Esophagus muscularis mucosa (tissue), 4 donors: ENCODE data around the gene CRABP2. TPM values are rescaled to one million over a fixed set of nuclear protein-coding genes. Genes with fewer than 3 reads are reported as not detected.

Source experiments
- DNase-seq: peaks from one replicate; pipeline ENCODE4 v3.0.0-alpha.2; 2017; ENCODE audit errors: extremely low spot score
- H3K27ac ChIP-seq, 4 donors: fragments of 200-600 bp; sonication (generic); replicated peaks in 1 of 4; 1 replicate in 3 of 4; 2 replicates in 1 of 4; pipeline ENCODE4 v1.5.1; 2016 to 2019; ENCODE audit warnings: mild to moderate bottlenecking in 1 of 4
- H3K27me3 ChIP-seq, 4 donors: fragments of 200-600 bp; sonication (generic); one replicate each; pipeline versions ENCODE4 v1.5.1 to v1.6.0; 2016 to 2019
- H3K36me3 ChIP-seq, 4 donors: fragments of 200-600 bp; sonication (generic); one replicate each; pipeline ENCODE4 v1.5.1; 2016 to 2019
- H3K4me1 ChIP-seq, 4 donors: fragments of 200-600 bp; sonication (generic); one replicate each; pipeline ENCODE4 v1.5.1; 2016 to 2019
- H3K4me3 ChIP-seq, 4 donors: fragments of 200-600 bp; sonication (generic); 1 replicate in 2 of 4; 2 replicates in 2 of 4; pipeline ENCODE4 v1.5.1; 2016 to 2019; ENCODE audit warnings: mild to moderate bottlenecking in 4 of 4, moderate library complexity in 1 of 4
- H3K9me3 ChIP-seq, 4 donors: fragments of 200-600 bp; sonication (generic); 1 replicate in 3 of 4; 2 replicates in 1 of 4; pipeline ENCODE4 v1.5.1; 2016 to 2019
- EP300 ChIP-seq: sonication (generic); formaldehyde crosslinking; IDR thresholded peaks from one replicate; pipeline ENCODE4 v1.6.1; 2017; ENCODE audit warnings: antibody characterized with exemption
- POLR2A ChIP-seq: fragments of 450-650 bp; IDR thresholded peaks from one replicate; pipeline ENCODE4 v1.6.1; 2017; ENCODE audit warnings: antibody characterized with exemption, moderate library complexity, mild to moderate bottlenecking, low read depth
- POLR2AphosphoS5 ChIP-seq, 2 donors: sonication (generic); formaldehyde crosslinking; IDR thresholded peaks; one replicate each; pipeline ENCODE4 v1.6.1; 2017; ENCODE audit warnings: antibody characterized with exemption in 2 of 2
- WGBS: methylation state at CpG from one replicate; pipeline ENCODE4 v1.1.5; 2018; 5-methylcytosine and 5-hydroxymethylcytosine counted together
- intact Hi-C: fragments of 100-400 bp; cut with DNase I; formaldehyde crosslinking; loops from one replicate; pipeline ENCODE4 v1.15.1; 2023
- total RNA-seq, 4 donors: library from RNA; depleted of rRNA; stranded (reverse); fragments of >200 nt; gene quantifications; one replicate each; pipeline versions ENCODE4 v1.1.0 to v1.2.1, GENCODE V29; 2016
- TF ChIP-seq, protein P1 (sequence below), 3 experiments: fragments of 200-600 bp in 2 of 3; fragments of 450-650 bp in 1 of 3; sonication (generic) in 2 of 3; IDR thresholded peaks; one replicate each; pipeline ENCODE4 v1.5.1; 2017 to 2019; ENCODE audit warnings: antibody characterized with exemption in 3 of 3, mild to moderate bottlenecking in 2 of 3, moderate library complexity in 1 of 3

CRABP2 gene
- total RNA-seq, 4 donors from 2014 or later = 1.2 to 6.4 (median 2.7) TPM

DNA sequence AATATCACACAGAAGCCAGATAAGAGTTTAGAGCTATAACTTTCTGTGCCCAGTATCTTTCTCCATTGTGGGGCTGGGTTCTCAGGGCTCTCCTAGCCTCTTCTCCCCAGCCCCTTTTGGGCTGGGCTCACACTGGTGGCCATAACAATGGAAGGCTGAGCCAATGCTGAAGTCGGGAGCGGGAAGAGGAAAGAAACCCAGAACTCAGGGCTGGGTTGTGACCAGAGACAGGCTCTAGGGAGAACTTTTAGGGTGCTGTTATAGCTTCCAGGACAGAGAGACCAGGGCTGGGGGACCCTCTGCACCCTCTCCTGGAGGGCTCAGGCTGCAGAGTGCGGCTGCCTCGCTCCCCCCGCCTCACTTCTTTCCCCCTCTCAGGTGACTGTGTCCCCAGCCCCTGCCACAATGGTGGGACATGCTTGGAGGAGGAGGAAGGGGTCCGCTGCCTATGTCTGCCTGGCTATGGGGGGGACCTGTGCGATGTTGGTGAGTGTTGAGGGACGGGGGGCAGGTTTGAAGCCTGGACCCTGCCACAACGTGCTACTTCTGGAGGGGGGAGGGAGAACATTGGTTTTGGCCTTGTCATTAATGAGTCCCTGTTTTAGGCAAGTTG is 49.4 kb downstream of the CRABP2 start:
- no peak for TF ChIP-seq POLR2AphosphoS5 (IDR thresholded peaks at IDR 0.05)
- TF ChIP-seq POLR2A = no peak
- TF ChIP-seq EP300 = no peak
- TF ChIP-seq, protein P1, sequence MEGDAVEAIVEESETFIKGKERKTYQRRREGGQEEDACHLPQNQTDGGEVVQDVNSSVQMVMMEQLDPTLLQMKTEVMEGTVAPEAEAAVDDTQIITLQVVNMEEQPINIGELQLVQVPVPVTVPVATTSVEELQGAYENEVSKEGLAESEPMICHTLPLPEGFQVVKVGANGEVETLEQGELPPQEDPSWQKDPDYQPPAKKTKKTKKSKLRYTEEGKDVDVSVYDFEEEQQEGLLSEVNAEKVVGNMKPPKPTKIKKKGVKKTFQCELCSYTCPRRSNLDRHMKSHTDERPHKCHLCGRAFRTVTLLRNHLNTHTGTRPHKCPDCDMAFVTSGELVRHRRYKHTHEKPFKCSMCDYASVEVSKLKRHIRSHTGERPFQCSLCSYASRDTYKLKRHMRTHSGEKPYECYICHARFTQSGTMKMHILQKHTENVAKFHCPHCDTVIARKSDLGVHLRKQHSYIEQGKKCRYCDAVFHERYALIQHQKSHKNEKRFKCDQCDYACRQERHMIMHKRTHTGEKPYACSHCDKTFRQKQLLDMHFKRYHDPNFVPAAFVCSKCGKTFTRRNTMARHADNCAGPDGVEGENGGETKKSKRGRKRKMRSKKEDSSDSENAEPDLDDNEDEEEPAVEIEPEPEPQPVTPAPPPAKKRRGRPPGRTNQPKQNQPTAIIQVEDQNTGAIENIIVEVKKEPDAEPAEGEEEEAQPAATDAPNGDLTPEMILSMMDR (IDR thresholded peaks at IDR 0.05) = no peak
- 56% methylated on average over 9 of the region's 9 CpGs for WGBS
- Histone ChIP-seq H3K4me1 (peaks cover 34 to 44% (median 40%) of the 10 kb centered on the region in 4 donors), H3K27ac (no peak overlapping the region), H3K9me3 (no peaks in the 10 kb centered on the region), H3K4me3 (no peak overlapping the region), H3K27me3 (peaks cover 0 to 62% (median 14%) of the 10 kb centered on the region in 4 donors), H3K36me3 (no peaks in the 10 kb centered on the region)
- DNase-seq = no peak
- intact Hi-C loops = loop anchor here (10.0 kb wide), 1 partner anchor 71 kb away; no protein-coding TSS in a partner anchor

DNA sequence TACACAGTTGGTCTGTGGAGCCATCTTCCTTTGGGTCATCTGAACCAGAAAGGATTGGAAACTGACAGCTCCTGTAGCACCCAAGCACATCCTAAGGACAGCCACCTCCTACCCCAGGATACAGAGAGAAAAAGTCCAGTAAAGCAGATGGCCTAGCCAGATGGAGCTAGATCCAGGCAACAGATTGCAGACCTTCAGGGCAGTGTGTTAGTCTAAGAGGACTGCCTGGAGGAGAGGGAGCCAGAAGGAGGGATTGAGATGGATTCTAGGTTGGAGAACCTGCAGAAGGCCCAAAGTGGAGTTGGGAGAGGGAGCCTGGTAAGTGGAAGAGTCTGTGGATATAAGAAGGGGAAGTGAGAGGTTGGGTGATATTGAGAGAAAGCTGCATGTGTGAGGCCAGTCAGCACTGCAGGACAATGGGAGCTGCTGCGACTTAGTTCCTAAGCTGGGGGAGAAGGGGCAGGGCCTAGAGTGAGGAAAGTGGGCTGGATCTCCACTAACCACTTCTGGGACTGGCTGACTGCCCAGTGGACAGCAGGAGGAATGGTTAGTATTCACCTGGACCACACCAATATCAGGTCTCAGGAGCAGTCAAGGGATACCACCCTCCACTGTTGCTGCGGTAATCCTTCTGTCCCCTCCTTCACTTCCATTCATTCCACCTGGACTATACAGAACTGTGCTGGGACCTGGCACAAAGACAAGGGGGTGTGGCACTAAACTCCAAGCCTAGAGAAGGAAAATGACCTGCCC is 50.1 kb downstream of the CRABP2 start:
- Histone ChIP-seq H3K27me3 (peaks cover 0 to 69% (median 14%) of the 10 kb centered on the region in 4 donors), H3K36me3 (no peaks in the 10 kb centered on the region), H3K4me3 (no peak overlapping the region), H3K4me1 (peaks cover 27 to 37% (median 33%) of the 10 kb centered on the region in 4 donors), H3K27ac (no peak overlapping the region), H3K9me3 (no peaks in the 10 kb centered on the region)
- 33% methylated on average over 2 of the region's 2 CpGs for WGBS
- DNase-seq = no peak
- intact Hi-C loops = loop anchor here (10.0 kb wide), 1 partner anchor 71 kb away; no protein-coding TSS in a partner anchor
- TF ChIP-seq POLR2AphosphoS5 (IDR thresholded peaks at IDR 0.05) (no peak), POLR2A (no peak), EP300 (no peak)
- TF ChIP-seq, protein P1 (IDR thresholded peaks at IDR 0.05) = no peak

DNA sequence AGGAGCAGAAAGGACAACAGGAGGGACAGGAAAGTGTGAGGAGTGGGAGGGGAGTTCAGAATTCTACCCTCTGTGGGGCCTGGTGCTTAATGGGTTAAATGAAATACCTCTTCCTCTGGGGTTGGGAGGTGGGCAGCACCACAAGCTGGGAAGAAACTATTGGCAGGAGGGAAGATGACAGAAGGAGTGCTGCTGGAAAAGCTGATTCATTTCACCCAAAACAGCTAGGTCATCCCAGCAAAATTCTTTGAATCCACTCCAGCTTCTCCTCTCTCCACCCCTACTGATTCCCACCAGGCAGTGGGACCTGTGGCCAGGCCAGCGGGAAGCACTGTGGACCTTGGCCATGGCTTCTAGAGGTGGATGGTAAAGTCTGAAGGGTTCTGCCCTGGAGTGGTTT is 50.7 kb downstream of the CRABP2 start:
- Histone ChIP-seq H3K27me3 (peaks cover 0 to 73% (median 14%) of the 10 kb centered on the region in 4 donors), H3K4me3 (no peak overlapping the region), H3K27ac (no peak overlapping the region), H3K36me3 (no peaks in the 10 kb centered on the region), H3K4me1 (peaks cover 22 to 31% (median 27%) of the 10 kb centered on the region in 4 donors), H3K9me3 (no peaks in the 10 kb centered on the region)
- TF ChIP-seq POLR2AphosphoS5 (IDR thresholded peaks at IDR 0.05) (no peak), POLR2A (no peak), EP300 (no peak)
- TF ChIP-seq, protein P1 (IDR thresholded peaks at IDR 0.05) = no peak
- WGBS = 22% methylated on average over 1 of the region's 1 CpG
- intact Hi-C loops = loop anchor here (10.0 kb wide), 1 partner anchor 70 kb away; no protein-coding TSS in a partner anchor
- no peak for DNase-seq

DNA sequence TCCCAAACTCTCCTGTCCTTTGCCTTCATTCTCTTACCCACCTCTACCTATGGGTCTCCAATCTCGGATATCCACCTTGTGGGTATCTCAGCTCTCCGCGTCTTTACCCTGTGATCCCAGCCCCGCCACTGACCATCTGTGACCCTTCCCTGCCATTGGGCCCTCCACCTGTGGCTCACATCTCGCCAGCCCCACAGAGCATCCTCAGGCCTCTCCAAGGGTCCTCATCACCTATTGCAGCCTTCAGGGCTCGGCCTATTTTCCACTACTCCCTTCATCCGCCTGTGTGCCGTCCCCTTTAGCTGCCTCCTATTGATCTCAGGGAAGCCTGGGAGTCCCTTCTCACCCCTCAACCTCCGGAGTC is 52.4 kb downstream of the CRABP2 start:
- Histone ChIP-seq H3K4me1 (peaks cover 15 to 21% (median 17%) of the 10 kb centered on the region in 4 donors), H3K9me3 (no peaks in the 10 kb centered on the region), H3K4me3 (no peak overlapping the region), H3K36me3 (no peaks in the 10 kb centered on the region), H3K27me3 (peaks cover 0 to 90% (median 14%) of the 10 kb centered on the region in 4 donors), H3K27ac (no peak overlapping the region)
- TF ChIP-seq EP300 = no peak
- no peak for TF ChIP-seq POLR2AphosphoS5 (IDR thresholded peaks at IDR 0.05)
- TF ChIP-seq POLR2A = no peak
- TF ChIP-seq, protein P1 (IDR thresholded peaks at IDR 0.05) = no peak
- 80% methylated on average over 9 of the region's 9 CpGs for WGBS
- intact Hi-C loops = loop anchor here (10.0 kb wide), 1 partner anchor 68 kb away; no protein-coding TSS in a partner anchor
- no peak for DNase-seq
